HepG2 (cell line): ENCODE measurements around the gene C2orf81. TPM values are rescaled to one million over a fixed set of nuclear protein-coding genes. Genes with fewer than 3 reads are reported as not detected.

ENCODE experiments used
- AKAP8 ChIP-seq: sonication (generic); formaldehyde crosslinking; IDR thresholded peaks from 2 replicates; pipeline ENCODE4 v1.5.1; 2020; ENCODE audit warnings: mild to moderate bottlenecking, missing genetic modification reagents
- BHLHE40 ChIP-seq: IDR thresholded peaks from 2 replicates; pipeline ENCODE4 v1.6.1; 2011; ENCODE audit warnings: low read length, improper control_type of control experiment
- HIVEP1 ChIP-seq: sonication (generic); formaldehyde crosslinking; IDR thresholded peaks from 2 replicates; pipeline ENCODE4 v1.4.0; 2020; ENCODE audit warnings: mild to moderate bottlenecking, missing genetic modification reagents
- JUN ChIP-seq: sonication (generic); formaldehyde crosslinking; IDR thresholded peaks from 2 replicates; pipeline ENCODE4 v1.4.0; 2020; ENCODE audit warnings: mild to moderate bottlenecking, missing genetic modification reagents
- KDM4B ChIP-seq: sonication (generic); formaldehyde crosslinking; IDR thresholded peaks from 2 replicates; pipeline ENCODE4 v1.4.0; 2020; ENCODE audit warnings: missing genetic modification reagents
- KDM5A ChIP-seq: fragments of 200-600 bp; sonication (generic); IDR thresholded peaks from 2 replicates; pipeline ENCODE4 v1.7.0; 2018; ENCODE audit warnings: antibody characterized with exemption, mild to moderate bottlenecking, low read length, borderline replicate concordance
- NAIF1 ChIP-seq: sonication (generic); formaldehyde crosslinking; IDR thresholded peaks from 2 replicates; pipeline ENCODE4 v1.5.0; 2020; ENCODE audit warnings: mild to moderate bottlenecking, missing genetic modification reagents, borderline replicate concordance
- NCOR1 ChIP-seq: fragments of 200-600 bp; sonication (generic); IDR thresholded peaks from 2 replicates; pipeline ENCODE4 v1.7.0; 2017; ENCODE audit warnings: antibody characterized with exemption, low read length, borderline replicate concordance
- PAF1 ChIP-seq: IDR thresholded peaks from 2 replicates; pipeline ENCODE4 v1.6.1; 2016; ENCODE audit warnings: missing genetic modification reagents, missing compliant biosample characterization
- POGZ ChIP-seq: sonication (generic); formaldehyde crosslinking; IDR thresholded peaks from 2 replicates; pipeline ENCODE4 v1.4.0; 2020; ENCODE audit warnings: mild to moderate bottlenecking, missing genetic modification reagents
- RFXANK ChIP-seq: IDR thresholded peaks from 2 replicates; pipeline ENCODE4 v1.6.1; 2016
- SKI ChIP-seq: fragments of 450-650 bp; IDR thresholded peaks from one replicate; pipeline ENCODE4 v1.6.1; 2018; ENCODE audit warnings: mild to moderate bottlenecking; ENCODE audit not compliant: partially characterized antibody
- TBL1XR1 ChIP-seq: fragments of 150-350 bp; IDR thresholded peaks from 2 replicates; pipeline ENCODE4 v1.6.1; 2014; ENCODE audit warnings: borderline replicate concordance, low read length; ENCODE audit not compliant: partially characterized antibody
- TP53 ChIP-seq: sonication (generic); formaldehyde crosslinking; conservative IDR thresholded peaks from 2 replicates; pipeline ENCODE4 v1.4.0; 2020; ENCODE audit warnings: missing genetic modification reagents
- ZBTB49 ChIP-seq: sonication (generic); formaldehyde crosslinking; IDR thresholded peaks from 2 replicates; pipeline ENCODE4 v1.4.0; 2020; ENCODE audit warnings: missing genetic modification reagents, borderline replicate concordance
- ZBTB7A ChIP-seq: sonication (generic); formaldehyde crosslinking; IDR thresholded peaks from 2 replicates; pipeline ENCODE4 v1.8.0; 2022; ENCODE audit warnings: mild to moderate bottlenecking, missing genetic modification reagents
- ZNF263 ChIP-seq: sonication (generic); formaldehyde crosslinking; IDR thresholded peaks from 2 replicates; pipeline ENCODE4 v1.4.0; 2020; ENCODE audit warnings: missing genetic modification reagents
- ZNF281 ChIP-seq: sonication (generic); formaldehyde crosslinking; IDR thresholded peaks from 2 replicates; pipeline ENCODE4 v1.4.0; 2020; ENCODE audit warnings: missing genetic modification reagents, borderline replicate concordance
- ZNF501 ChIP-seq: sonication (generic); formaldehyde crosslinking; IDR thresholded peaks from 2 replicates; pipeline ENCODE4 v1.5.1; 2020; ENCODE audit warnings: mild to moderate bottlenecking, moderate library complexity, missing genetic modification reagents
- ZNF564 ChIP-seq: sonication (generic); formaldehyde crosslinking; IDR thresholded peaks from 2 replicates; pipeline ENCODE4 v1.8.1; 2023; ENCODE audit warnings: mild to moderate bottlenecking, missing genetic modification reagents
- ZNF589 ChIP-seq: sonication (generic); formaldehyde crosslinking; conservative IDR thresholded peaks from 2 replicates; pipeline ENCODE4 v1.8.0; 2022; ENCODE audit warnings: mild to moderate bottlenecking, moderate library complexity, missing genetic modification reagents
- ZNF639 ChIP-seq: conservative IDR thresholded peaks from 2 replicates; pipeline ENCODE4 v1.6.1; 2018; ENCODE audit warnings: missing genetic modification reagents
- ZSCAN30 ChIP-seq: sonication (generic); formaldehyde crosslinking; IDR thresholded peaks from 2 replicates; pipeline ENCODE4 v1.5.0; 2020; ENCODE audit warnings: mild to moderate bottlenecking, missing genetic modification reagents
- ZSCAN9 ChIP-seq: IDR thresholded peaks from 2 replicates; pipeline ENCODE4 v1.6.1; 2016; ENCODE audit warnings: borderline replicate concordance
- polyA plus RNA-seq, 8 experiments: library from polyadenylated mRNA; depleted of rRNA in 3 of 8; stranded (reverse) in 7 of 8; unstranded in 1 of 8; fragments of >200 nt; fragmentation: Illumina TruSeq in 4 of 8; extraction: Trizol in 4 of 8; gene quantifications; 2 replicates each; pipeline versions ENCODE4 v1.2.1 to v1.2.3, GENCODE V29; 2011 to 2016; ENCODE audit warnings: low read depth in 4 of 8, missing spikeins in 1 of 8, mixed read lengths in 1 of 8; ENCODE audit not compliant: insufficient read depth in 1 of 8
- total RNA-seq, 5 experiments: library from RNA; depleted of rRNA; stranded (reverse); fragments of >200 nt; fragmentation: Illumina TruSeq; extraction: Trizol; gene quantifications; 2 replicates each; pipeline ENCODE4 v1.2.3, GENCODE V29; 2016; ENCODE audit warnings: low read depth in 1 of 5

Gene C2orf81
- total and polyA plus RNA-seq, 2 of the 13 experiments (the other 11 are each of a cell fraction or from before 2014, with no cell fraction given): 0.15 to 0.17 TPM

- TF ChIP-seq RFXANK (peak; percentile 95), BHLHE40 (peak; percentile 53; the same call in 1 of the 2 replicates), TBL1XR1 (peak; percentile 86), ZNF263 (CRISPR knock-in tag) (peak; percentile 91), ZNF589 (CRISPR knock-in tag) (no peak), ZSCAN9 (peak; percentile 97), KDM4B (CRISPR knock-in tag) (peak; percentile 96), NAIF1 (peak; percentile 96), ZBTB7A (CRISPR knock-in tag) (no peak; the same call in 1 of the 2 replicates), ZBTB49 (CRISPR knock-in tag) (no peak), KDM5A (peak; percentile 98), ZSCAN30 (CRISPR knock-in tag) (0 out of 2 replicates have a peak, but pooled peaks have one; percentile 76), AKAP8 (CRISPR knock-in tag) (no peak; the same call in 1 of the 2 replicates), TP53 (no peak), ZNF501 (CRISPR knock-in tag) (peak; percentile 99), JUN (CRISPR knock-in tag) (0 out of 2 replicates have a peak, but pooled peaks have one; percentile 64), ZNF564 (peak; percentile 52; the same call in 1 of the 2 replicates), HIVEP1 (CRISPR knock-in tag) (peak; percentile 97), POGZ (CRISPR knock-in tag) (peak; percentile 98), PAF1 (CRISPR knock-in tag) (no peak), NCOR1 (peak; percentile 83; the same call in 1 of the 2 replicates), ZNF281 (CRISPR knock-in tag) (peak; percentile 25; the same call in 1 of the 2 replicates), SKI (peak; percentile 87), ZNF639 (CRISPR knock-in tag) (peak; percentile 95)
Observed at GRCh38 chr2:74454654-74455511, 33.5 kb upstream of the C2orf81 start, which contains the start of gene INO80B (continued).
